ENCODE measurements around the gene ABHD6. TPM values are rescaled to one million over a fixed set of nuclear protein-coding genes. Genes with fewer than 3 reads are reported as not detected.

The ABHD6 gene
- total and polyA plus RNA-seq, 9 of the 15 experiments (the other 6 are each of a cell fraction or from before 2014, with no cell fraction given) = 0.53 to 3.6 (median 2.5) TPM

- TF ChIP-seq, protein P1, sequence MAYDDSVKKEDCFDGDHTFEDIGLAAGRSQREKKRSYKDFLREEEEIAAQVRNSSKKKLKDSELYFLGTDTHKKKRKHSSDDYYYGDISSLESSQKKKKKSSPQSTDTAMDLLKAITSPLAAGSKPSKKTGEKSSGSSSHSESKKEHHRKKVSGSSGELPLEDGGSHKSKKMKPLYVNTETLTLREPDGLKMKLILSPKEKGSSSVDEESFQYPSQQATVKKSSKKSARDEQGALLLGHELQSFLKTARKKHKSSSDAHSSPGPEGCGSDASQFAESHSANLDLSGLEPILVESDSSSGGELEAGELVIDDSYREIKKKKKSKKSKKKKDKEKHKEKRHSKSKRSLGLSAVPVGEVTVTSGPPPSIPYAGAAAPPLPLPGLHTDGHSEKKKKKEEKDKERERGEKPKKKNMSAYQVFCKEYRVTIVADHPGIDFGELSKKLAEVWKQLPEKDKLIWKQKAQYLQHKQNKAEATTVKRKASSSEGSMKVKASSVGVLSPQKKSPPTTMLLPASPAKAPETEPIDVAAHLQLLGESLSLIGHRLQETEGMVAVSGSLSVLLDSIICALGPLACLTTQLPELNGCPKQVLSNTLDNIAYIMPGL (CRISPR knock-in tag; IDR thresholded peaks at IDR 0.05) = peak; percentile 79; the same call in 1 of the 2 replicates
- TF ChIP-seq PML (IDR thresholded peaks at IDR 0.05; ENCODE audit: low read length) = no peak; the same call in 1 of the 2 replicates
- no peak for TF ChIP-seq ATF4 (CRISPR knock-in tag; IDR thresholded peaks at IDR 0.05)
- no peak for TF ChIP-seq PTTG1 (tag; IDR thresholded peaks at IDR 0.05; ENCODE audit: low read depth)
- peak; percentile 98 for TF ChIP-seq PHF20 (IDR thresholded peaks at IDR 0.05; ENCODE audit: partially characterized antibody)
- no peak for TF ChIP-seq ZNF282 (CRISPR knock-in tag; IDR thresholded peaks at IDR 0.05)
- TF ChIP-seq EP400 (IDR thresholded peaks at IDR 0.05) = peak; percentile 87
- peak; percentile 27 to 55; a peak in 3 of 4 replicates for TF ChIP-seq RAD21 (CRISPR knock-in tag; conservative IDR thresholded peaks at IDR 0.05 in 1 of 2, IDR thresholded peaks at IDR 0.05 in 1 of 2)
- no peak for TF ChIP-seq ZKSCAN3 (CRISPR knock-in tag; IDR thresholded peaks at IDR 0.05)
- TF ChIP-seq, protein P2, sequence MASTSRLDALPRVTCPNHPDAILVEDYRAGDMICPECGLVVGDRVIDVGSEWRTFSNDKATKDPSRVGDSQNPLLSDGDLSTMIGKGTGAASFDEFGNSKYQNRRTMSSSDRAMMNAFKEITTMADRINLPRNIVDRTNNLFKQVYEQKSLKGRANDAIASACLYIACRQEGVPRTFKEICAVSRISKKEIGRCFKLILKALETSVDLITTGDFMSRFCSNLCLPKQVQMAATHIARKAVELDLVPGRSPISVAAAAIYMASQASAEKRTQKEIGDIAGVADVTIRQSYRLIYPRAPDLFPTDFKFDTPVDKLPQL (IDR thresholded peaks at IDR 0.05; ENCODE audit: extremely low read depth, insufficient read length) = no peak
- no peak for TF ChIP-seq CLOCK (CRISPR knock-in tag; IDR thresholded peaks at IDR 0.05; ENCODE audit: borderline replicate concordance)
- TF ChIP-seq ZNF75A (CRISPR knock-in tag; IDR thresholded peaks at IDR 0.05) = no peak
- peak; percentile 81 for TF ChIP-seq POLR2AphosphoS5 (IDR thresholded peaks at IDR 0.05; ENCODE audit: control insufficient read depth, insufficient read depth, low read depth, low read length)
- no peak for TF ChIP-seq ZNF507 (tag; conservative IDR thresholded peaks at IDR 0.05)
- no peak for TF ChIP-seq ZNF395 (CRISPR knock-in tag; IDR thresholded peaks at IDR 0.05)
- TF ChIP-seq GABPB2 (CRISPR knock-in tag; conservative IDR thresholded peaks at IDR 0.05) = no peak
- no peak for TF ChIP-seq CHAMP1 (IDR thresholded peaks at IDR 0.05)
Observed at GRCh38 chr3:58305882-58306711, 68.5 kb downstream of the ABHD6 start, which contains the start of the genes HTD2 and RPP14 (continued).

All from K562 (cell line).